Measurements from ENCODE around the gene RGS6. TPM values are rescaled to one million over a fixed set of nuclear protein-coding genes. Genes with fewer than 3 reads are reported as not detected.

RGS6 gene
- total RNA-seq, 2 experiments from 2014 or later, result not detected

GRCh38 chr14:72141084-72141483, 208.9 kb downstream of the RGS6 start:
- no peaks in the 10 kb centered on the region for H3K9me2 ChIP-seq (ENCODE audit: insufficient read depth, low read length)
- DNase-seq (ENCODE audit: low spot score), result no peak
- H3K36me3 ChIP-seq (ENCODE audit: insufficient read depth, low read length), result no peaks in the 10 kb centered on the region
- no peak overlapping the region for H3K4me2 ChIP-seq (ENCODE audit: low read length)
- no peaks in the 10 kb centered on the region for H3K9me3 ChIP-seq (ENCODE audit: low read length)
- no peak overlapping the region for H3K4me3 ChIP-seq (ENCODE audit: low read depth, low read length, poor library complexity, severe bottlenecking)
- intact Hi-C loops (cut with micrococcal nuclease; ENCODE audit: unreplicated experiment), result no loop called here
- CTCF ChIA-PET (ENCODE audit: unreplicated experiment), result no interaction called here
- POLR2A ChIA-PET, result no interaction called here
- H3K4me1 ChIP-seq (ENCODE audit: insufficient read depth, low read length, poor library complexity, severe bottlenecking), result no peaks in the 10 kb centered on the region
- TF ChIP-seq EZH2phosphoT487 (IDR thresholded peaks at IDR 0.05; ENCODE audit: borderline replicate concordance, low read depth, low read length), result no peak
- TF ChIP-seq, protein P1, sequence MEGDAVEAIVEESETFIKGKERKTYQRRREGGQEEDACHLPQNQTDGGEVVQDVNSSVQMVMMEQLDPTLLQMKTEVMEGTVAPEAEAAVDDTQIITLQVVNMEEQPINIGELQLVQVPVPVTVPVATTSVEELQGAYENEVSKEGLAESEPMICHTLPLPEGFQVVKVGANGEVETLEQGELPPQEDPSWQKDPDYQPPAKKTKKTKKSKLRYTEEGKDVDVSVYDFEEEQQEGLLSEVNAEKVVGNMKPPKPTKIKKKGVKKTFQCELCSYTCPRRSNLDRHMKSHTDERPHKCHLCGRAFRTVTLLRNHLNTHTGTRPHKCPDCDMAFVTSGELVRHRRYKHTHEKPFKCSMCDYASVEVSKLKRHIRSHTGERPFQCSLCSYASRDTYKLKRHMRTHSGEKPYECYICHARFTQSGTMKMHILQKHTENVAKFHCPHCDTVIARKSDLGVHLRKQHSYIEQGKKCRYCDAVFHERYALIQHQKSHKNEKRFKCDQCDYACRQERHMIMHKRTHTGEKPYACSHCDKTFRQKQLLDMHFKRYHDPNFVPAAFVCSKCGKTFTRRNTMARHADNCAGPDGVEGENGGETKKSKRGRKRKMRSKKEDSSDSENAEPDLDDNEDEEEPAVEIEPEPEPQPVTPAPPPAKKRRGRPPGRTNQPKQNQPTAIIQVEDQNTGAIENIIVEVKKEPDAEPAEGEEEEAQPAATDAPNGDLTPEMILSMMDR (conservative IDR thresholded peaks at IDR 0.05; ENCODE audit: low read length), result no peak
- BruUV-seq (replicated peaks), result no TSS peak
- no peak overlapping the region for H3K27ac ChIP-seq (ENCODE audit: low read depth, low read length, poor library complexity, severe bottlenecking)
- no peaks in the 10 kb centered on the region for H3K79me2 ChIP-seq (ENCODE audit: insufficient read depth, low read depth, low read length)
- no peaks in the 10 kb centered on the region for H4K20me1 ChIP-seq (ENCODE audit: insufficient read depth, low read length)
- no peak overlapping the region for H2AFZ ChIP-seq (ENCODE audit: low read length)

DNA sequence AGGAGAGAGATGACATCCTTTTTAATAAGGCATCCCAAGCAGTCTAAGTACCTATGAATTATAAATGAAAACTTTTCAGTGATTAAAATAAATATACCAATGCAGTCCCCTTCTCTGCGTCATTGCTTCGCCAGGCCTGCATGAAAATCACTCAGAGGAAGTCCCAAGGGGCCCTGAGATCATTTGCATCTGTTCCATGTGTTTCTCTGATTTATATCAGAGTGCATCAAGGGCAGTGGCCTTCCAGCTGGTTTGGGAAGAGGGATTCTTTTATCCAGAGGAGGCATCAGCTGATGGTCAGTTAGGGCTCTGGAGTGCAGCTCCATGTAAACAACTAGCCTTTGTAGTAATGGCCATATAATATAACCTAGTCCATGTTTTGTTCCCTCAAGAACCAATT, 210.1 kb downstream of the RGS6 start:
- no peaks in the 10 kb centered on the region for H3K4me1 ChIP-seq (ENCODE audit: insufficient read depth, low read length, poor library complexity, severe bottlenecking)
- no peak overlapping the region for H2AFZ ChIP-seq (ENCODE audit: low read length)
- no TSS peak for BruUV-seq (replicated peaks)
- TF ChIP-seq EZH2phosphoT487 (IDR thresholded peaks at IDR 0.05; ENCODE audit: borderline replicate concordance, low read depth, low read length), result no peak
- TF ChIP-seq, protein P1 (conservative IDR thresholded peaks at IDR 0.05; ENCODE audit: low read length), result no peak
- POLR2A ChIA-PET, result no interaction called here
- no peak overlapping the region for H3K27ac ChIP-seq (ENCODE audit: low read depth, low read length, poor library complexity, severe bottlenecking)
- CTCF ChIA-PET (ENCODE audit: unreplicated experiment), result no interaction called here
- H3K79me2 ChIP-seq (ENCODE audit: insufficient read depth, low read depth, low read length), result no peaks in the 10 kb centered on the region
- H3K4me2 ChIP-seq (ENCODE audit: low read length), result no peak overlapping the region
- intact Hi-C loops (cut with micrococcal nuclease; ENCODE audit: unreplicated experiment), result no loop called here
- no peak overlapping the region for H3K4me3 ChIP-seq (ENCODE audit: low read depth, low read length, poor library complexity, severe bottlenecking)
- no peaks in the 10 kb centered on the region for H3K9me3 ChIP-seq (ENCODE audit: low read length)
- H3K9me2 ChIP-seq (ENCODE audit: insufficient read depth, low read length), result no peaks in the 10 kb centered on the region
- no peaks in the 10 kb centered on the region for H4K20me1 ChIP-seq (ENCODE audit: insufficient read depth, low read length)
- H3K36me3 ChIP-seq (ENCODE audit: insufficient read depth, low read length), result no peaks in the 10 kb centered on the region
- DNase-seq (ENCODE audit: low spot score), result no peak

GRCh38 chr14:72146241-72146640, 214.0 kb downstream of the RGS6 start:
- Histone ChIP-seq H2AFZ (ENCODE audit: low read length) (no peak overlapping the region), H3K4me3 (ENCODE audit: low read depth, low read length, poor library complexity, severe bottlenecking) (no peak overlapping the region), H3K9me3 (ENCODE audit: low read length) (no peaks in the 10 kb centered on the region), H4K20me1 (ENCODE audit: insufficient read depth, low read length) (no peaks in the 10 kb centered on the region), H3K4me2 (ENCODE audit: low read length) (no peak overlapping the region), H3K36me3 (ENCODE audit: insufficient read depth, low read length) (no peaks in the 10 kb centered on the region), H3K27ac (ENCODE audit: low read depth, low read length, poor library complexity, severe bottlenecking) (no peak overlapping the region), H3K4me1 (ENCODE audit: insufficient read depth, low read length, poor library complexity, severe bottlenecking) (no peaks in the 10 kb centered on the region), H3K79me2 (ENCODE audit: insufficient read depth, low read depth, low read length) (no peaks in the 10 kb centered on the region), H3K9me2 (ENCODE audit: insufficient read depth, low read length) (no peaks in the 10 kb centered on the region)
- DNase-seq (ENCODE audit: low spot score), result no peak
- no TSS peak for BruUV-seq (replicated peaks)
- intact Hi-C loops (cut with micrococcal nuclease; ENCODE audit: unreplicated experiment), result no loop called here
- TF ChIP-seq, protein P1 (conservative IDR thresholded peaks at IDR 0.05; ENCODE audit: low read length), result no peak
- TF ChIP-seq EZH2phosphoT487 (IDR thresholded peaks at IDR 0.05; ENCODE audit: borderline replicate concordance, low read depth, low read length), result no peak
- CTCF ChIA-PET (ENCODE audit: unreplicated experiment), result no interaction called here
- POLR2A ChIA-PET, result no interaction called here

All from OCI-LY7 (cell line).